ENCODE data around the gene CACNA1I. TPM values are rescaled to one million over a fixed set of nuclear protein-coding genes. Genes with fewer than 3 reads are reported as not detected.
A peak's percentile ranks its signal among the peaks of the same experiment; 100 is the strongest.

Gene CACNA1I
- total and polyA plus RNA-seq, 9 donors = 0.04 to 0.14 (median 0.09) TPM

DNA sequence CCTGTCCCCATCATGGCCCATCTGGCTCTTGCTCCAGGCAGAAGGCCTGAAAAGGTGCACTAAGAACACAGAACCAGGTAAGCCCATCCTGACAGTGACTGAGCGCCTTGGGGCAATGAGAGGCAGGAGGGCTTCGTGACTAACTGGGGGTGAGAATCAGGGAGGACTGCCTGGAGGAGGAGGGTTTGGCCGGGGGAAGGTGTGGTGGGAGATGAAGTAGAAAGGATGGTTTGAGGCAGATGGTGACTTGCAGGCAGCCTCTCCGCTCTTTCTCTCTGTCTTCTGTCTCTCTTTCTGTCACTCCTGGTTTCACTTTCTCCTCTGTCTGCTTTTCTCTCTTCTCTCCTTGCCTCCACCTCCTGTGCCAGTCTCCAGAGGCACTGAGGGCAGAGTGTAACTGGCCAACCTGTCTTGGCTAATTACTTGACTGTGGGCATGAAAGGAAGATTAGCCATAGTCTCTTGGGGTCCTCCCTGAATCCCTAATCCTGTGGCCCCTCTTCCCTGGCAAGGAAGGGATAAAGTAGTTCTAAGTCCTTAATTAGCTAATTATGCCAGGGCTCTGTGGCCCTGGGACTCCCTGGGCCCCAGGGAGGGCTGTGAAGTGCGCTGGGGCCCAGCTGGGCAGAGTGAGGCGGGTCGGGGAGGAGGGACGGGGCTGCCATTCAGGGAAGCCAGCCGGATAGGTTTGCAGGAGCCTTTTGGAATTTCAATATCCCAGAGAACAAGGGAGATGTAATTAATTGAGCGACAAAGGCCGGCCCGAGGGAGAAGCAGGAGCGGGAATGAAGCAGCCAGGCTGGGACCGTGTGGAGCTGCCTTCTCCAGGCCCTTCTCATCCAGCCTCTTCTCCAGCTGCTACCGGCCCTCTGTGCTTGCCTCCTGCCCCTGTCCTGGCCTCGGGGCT, 61.1 kb downstream of the CACNA1I start:
- H3K27ac ChIP-seq (ENCODE audit: low read length) = no peak overlapping the region
- H3K36me3 ChIP-seq (ENCODE audit: control insufficient read depth, insufficient read depth, low read length) = no peaks in the 10 kb centered on the region
- H3K4me1 ChIP-seq (ENCODE audit: control insufficient read depth, insufficient read depth, low read length) = peaks cover 8% of the 10 kb centered on the region
- no peak for DNase-seq
- H3K4me3 ChIP-seq (ENCODE audit: low read length) = no peak overlapping the region
- peaks cover 11% of the 10 kb centered on the region for H3K9me3 ChIP-seq (replicated peaks; ENCODE audit: control insufficient read depth, low read depth, low read length)
- H3K27me3 ChIP-seq (ENCODE audit: control insufficient read depth, insufficient read depth, low read length) = peaks cover 7% of the 10 kb centered on the region
- 44% methylated on average over 14 of the region's 16 CpGs for WGBS (ENCODE audit: insufficient coverage)

DNA sequence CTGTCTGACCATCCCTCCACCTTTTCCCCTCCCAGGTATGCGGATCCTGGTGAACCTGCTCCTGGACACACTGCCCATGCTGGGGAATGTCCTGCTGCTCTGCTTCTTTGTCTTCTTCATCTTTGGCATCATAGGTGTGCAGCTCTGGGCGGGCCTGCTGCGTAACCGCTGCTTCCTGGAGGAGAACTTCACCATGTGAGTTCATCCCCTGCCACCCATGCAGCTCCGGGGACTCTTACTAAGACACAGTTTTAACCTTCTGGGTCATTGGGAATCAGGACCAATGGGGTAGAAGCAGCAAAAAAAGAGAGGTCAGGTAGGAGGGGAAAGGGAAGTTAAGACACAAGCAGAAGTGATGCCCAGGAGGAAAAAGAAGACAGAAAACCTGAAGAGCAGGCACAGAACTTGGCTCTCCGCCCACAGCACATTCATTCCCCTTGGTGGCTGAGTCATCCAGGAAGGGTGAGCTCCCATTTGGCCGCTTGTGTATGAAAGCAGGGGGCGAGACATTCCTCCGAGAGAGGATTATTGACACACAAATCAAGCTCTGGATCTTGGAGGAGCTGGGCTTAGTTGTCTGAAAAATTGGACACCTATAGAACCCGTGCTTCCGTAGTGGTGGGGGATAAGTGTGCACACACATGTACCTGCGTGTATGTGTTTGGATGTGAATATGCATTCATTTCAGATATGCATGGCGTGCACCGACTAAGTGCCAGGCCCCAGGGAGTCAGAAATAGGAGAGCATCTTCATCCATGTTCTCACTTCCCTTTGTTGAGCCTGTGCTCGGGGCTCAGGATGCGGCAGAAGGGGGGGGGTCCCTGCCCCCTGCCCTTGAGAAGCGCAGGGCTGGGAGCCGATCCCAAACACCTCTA, 64.2 kb downstream of the CACNA1I start:
- peaks cover 11% of the 10 kb centered on the region for H3K9me3 ChIP-seq (replicated peaks; ENCODE audit: control insufficient read depth, low read depth, low read length)
- 78% methylated on average over 10 of the region's 18 CpGs for WGBS (ENCODE audit: insufficient coverage)
- H3K4me1 ChIP-seq (ENCODE audit: control insufficient read depth, insufficient read depth, low read length) = no peaks in the 10 kb centered on the region
- no peak for DNase-seq
- no peaks in the 10 kb centered on the region for H3K36me3 ChIP-seq (ENCODE audit: control insufficient read depth, insufficient read depth, low read length)
- peaks cover 6% of the 10 kb centered on the region for H3K27me3 ChIP-seq (ENCODE audit: control insufficient read depth, insufficient read depth, low read length)
- no peak overlapping the region for H3K4me3 ChIP-seq (ENCODE audit: low read length)
- no peak overlapping the region for H3K27ac ChIP-seq (ENCODE audit: low read length)

DNA sequence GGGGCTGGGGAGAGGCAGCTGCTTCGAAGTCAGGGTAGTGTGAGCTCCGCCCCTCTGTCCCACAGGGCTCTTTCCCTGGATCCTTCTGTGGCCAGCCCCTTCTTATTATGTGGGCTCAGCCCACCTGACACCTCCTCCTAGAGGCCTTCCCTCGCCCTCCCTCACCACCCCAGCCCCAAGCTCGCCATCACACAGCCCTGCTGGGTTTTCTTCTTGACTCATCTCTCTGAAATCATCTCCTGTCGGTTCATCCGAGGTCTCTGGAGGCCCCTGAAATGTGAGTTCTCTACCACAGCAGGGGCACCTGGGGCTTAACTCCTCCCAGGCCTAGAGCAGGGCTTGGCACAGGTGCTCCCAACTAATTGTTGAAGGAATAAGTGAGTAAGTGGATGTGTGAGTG, 65.2 kb downstream of the CACNA1I start:
- Histone ChIP-seq H3K9me3 (replicated peaks; ENCODE audit: control insufficient read depth, low read depth, low read length) (peaks cover 11% of the 10 kb centered on the region), H3K27ac (ENCODE audit: low read length) (no peak overlapping the region), H3K4me3 (ENCODE audit: low read length) (no peak overlapping the region), H3K36me3 (ENCODE audit: control insufficient read depth, insufficient read depth, low read length) (no peaks in the 10 kb centered on the region), H3K27me3 (ENCODE audit: control insufficient read depth, insufficient read depth, low read length) (peaks cover 6% of the 10 kb centered on the region), H3K4me1 (ENCODE audit: control insufficient read depth, insufficient read depth, low read length) (no peaks in the 10 kb centered on the region)
- WGBS (ENCODE audit: insufficient coverage) = 29% methylated on average over 3 of the region's 6 CpGs
- no peak for DNase-seq

DNA sequence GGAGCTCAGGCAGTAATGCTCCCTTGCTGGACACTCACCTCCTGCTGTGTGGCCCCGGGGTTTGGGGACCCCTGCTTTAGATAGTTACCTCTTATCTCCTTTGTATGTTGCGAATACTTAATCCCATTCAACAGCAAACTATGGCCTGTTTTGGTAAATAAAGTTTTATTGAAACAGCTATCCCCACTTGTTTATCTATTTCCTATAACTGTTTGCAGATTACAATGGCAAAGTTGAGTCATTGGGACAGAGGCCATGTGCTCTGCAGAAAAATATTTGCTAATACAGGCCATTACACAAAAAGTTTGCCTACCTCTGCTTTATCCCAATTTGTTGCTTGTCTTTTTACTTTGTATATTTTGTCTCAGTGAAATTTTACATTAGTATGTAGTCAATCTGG, 68.4 kb downstream of the CACNA1I start:
- peaks cover 23% of the 10 kb centered on the region for H3K27me3 ChIP-seq (ENCODE audit: control insufficient read depth, insufficient read depth, low read length)
- no peak overlapping the region for H3K4me3 ChIP-seq (ENCODE audit: low read length)
- H3K36me3 ChIP-seq (ENCODE audit: control insufficient read depth, insufficient read depth, low read length) = no peaks in the 10 kb centered on the region
- no peaks in the 10 kb centered on the region for H3K4me1 ChIP-seq (ENCODE audit: control insufficient read depth, insufficient read depth, low read length)
- no CpG with 5 or more reads among the region's 2 CpGs for WGBS (ENCODE audit: insufficient coverage)
- H3K27ac ChIP-seq (ENCODE audit: low read length) = no peak overlapping the region
- H3K9me3 ChIP-seq (replicated peaks; ENCODE audit: control insufficient read depth, low read depth, low read length) = peaks cover 6% of the 10 kb centered on the region
- no peak for DNase-seq

DNA sequence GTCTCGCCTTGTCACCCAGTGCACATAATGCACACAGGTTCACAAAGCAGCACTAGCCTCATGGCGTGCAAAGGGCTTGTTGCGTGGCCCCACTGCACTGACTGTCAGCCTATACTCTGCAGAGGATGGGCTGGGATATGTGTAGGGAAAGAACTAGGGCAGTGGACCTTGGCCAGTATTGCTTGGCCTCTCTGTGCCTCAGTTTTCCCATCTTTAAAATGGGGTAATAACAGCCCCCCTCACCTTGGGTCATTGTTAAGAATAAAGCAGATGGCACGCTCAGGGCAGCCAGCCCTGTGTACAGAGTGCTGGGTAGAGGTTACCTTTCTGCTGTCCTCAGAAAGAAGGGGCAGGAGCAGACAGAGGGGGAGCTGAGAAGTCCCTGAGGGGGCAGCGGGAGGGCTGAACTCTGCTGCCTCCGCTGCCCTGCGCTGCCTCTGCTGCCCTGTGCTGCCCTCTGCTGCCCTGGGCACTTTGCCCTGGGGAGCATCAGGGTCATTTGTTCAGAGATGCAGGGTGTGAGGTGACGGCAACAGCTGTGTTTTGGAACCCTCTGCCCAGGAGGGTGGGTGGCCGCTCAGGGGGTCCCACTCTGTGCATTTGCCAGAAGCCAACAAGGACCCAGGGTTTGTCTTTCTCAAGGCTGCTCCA, 71.2 kb downstream of the CACNA1I start:
- H3K36me3 ChIP-seq (ENCODE audit: control insufficient read depth, insufficient read depth, low read length) = no peaks in the 10 kb centered on the region
- 83% methylated on average over 6 of the region's 9 CpGs for WGBS (ENCODE audit: insufficient coverage)
- H3K27ac ChIP-seq (ENCODE audit: low read length) = no peak overlapping the region
- no peak for DNase-seq
- H3K9me3 ChIP-seq (replicated peaks; ENCODE audit: control insufficient read depth, low read depth, low read length) = no peaks in the 10 kb centered on the region
- no peak overlapping the region for H3K4me3 ChIP-seq (ENCODE audit: low read length)
- H3K4me1 ChIP-seq (ENCODE audit: control insufficient read depth, insufficient read depth, low read length) = peaks cover 4% of the 10 kb centered on the region
- peaks cover 19% of the 10 kb centered on the region for H3K27me3 ChIP-seq (ENCODE audit: control insufficient read depth, insufficient read depth, low read length)

DNA sequence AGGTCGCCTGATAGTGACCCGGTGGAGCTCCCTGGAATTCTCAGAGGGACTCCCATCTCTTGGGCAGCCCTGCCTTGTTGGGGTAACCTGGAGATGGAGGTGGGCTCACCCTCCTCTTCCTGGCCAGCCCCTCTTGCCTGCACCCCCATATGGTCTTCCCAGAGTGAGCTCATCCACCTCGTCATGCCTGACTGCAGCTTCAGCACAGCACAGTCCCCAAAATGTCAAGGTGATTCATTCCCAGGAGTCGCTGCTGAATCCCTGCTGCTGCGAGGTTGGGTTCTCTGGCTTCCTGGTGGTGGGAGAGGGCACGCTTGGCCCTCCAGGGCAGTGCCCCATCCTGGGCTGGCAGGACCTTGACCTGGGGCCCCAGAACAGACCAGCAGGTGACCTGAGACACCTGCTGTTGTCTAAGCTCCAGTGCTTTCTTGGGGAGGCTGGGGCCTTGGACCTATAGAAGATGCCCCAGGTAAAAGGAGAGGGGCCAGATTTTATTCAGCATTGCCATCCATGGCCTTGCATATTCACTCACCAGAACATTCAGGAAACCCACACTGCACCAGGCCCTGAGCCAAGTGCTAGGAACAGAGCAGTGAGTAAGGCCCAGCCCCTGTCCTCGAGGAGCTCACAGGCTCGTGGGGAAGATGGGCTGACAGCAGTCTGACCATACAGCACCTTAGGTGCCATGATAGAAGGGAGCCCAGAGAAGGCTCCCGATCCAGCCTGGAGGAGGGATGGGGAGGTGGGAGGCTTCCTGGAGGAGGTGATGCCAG, 72.9 kb downstream of the CACNA1I start:
- Histone ChIP-seq H3K27me3 (ENCODE audit: control insufficient read depth, insufficient read depth, low read length) (peaks cover 19% of the 10 kb centered on the region), H3K4me3 (ENCODE audit: low read length) (no peak overlapping the region), H3K36me3 (ENCODE audit: control insufficient read depth, insufficient read depth, low read length) (no peaks in the 10 kb centered on the region), H3K27ac (ENCODE audit: low read length) (no peak overlapping the region), H3K9me3 (replicated peaks; ENCODE audit: control insufficient read depth, low read depth, low read length) (no peaks in the 10 kb centered on the region), H3K4me1 (ENCODE audit: control insufficient read depth, insufficient read depth, low read length) (peaks cover 13% of the 10 kb centered on the region)
- DNase-seq = no peak
- WGBS (ENCODE audit: insufficient coverage) = 58% methylated on average over 7 of the region's 9 CpGs

DNA sequence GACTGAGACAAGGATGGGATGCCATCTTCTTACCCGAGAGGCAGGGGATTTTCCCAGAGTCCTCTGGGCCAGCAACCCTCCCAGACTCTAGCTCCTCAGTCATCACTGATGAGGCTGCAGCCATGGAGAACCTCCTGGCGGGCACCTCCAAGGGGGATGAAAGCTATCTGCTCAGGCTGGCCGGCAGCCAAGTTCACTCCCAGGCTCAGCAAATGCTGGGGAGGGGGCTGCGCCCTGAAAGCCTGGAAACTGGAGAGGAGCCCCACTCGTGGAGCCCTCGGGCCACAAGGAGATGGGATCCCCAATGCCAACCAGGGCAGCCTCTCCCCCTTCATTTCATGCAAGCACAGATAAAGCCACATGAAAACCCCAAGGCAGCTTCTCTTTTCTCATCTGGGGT, 75.0 kb downstream of the CACNA1I start:
- DNase-seq = no peak
- WGBS (ENCODE audit: insufficient coverage) = 65% methylated on average over 2 of the region's 6 CpGs
- no peaks in the 10 kb centered on the region for H3K9me3 ChIP-seq (replicated peaks; ENCODE audit: control insufficient read depth, low read depth, low read length)
- no peaks in the 10 kb centered on the region for H3K36me3 ChIP-seq (ENCODE audit: control insufficient read depth, insufficient read depth, low read length)
- peaks cover 19% of the 10 kb centered on the region for H3K27me3 ChIP-seq (ENCODE audit: control insufficient read depth, insufficient read depth, low read length)
- no peak overlapping the region for H3K4me3 ChIP-seq (ENCODE audit: low read length)
- H3K27ac ChIP-seq (ENCODE audit: low read length) = no peak overlapping the region
- H3K4me1 ChIP-seq (ENCODE audit: control insufficient read depth, insufficient read depth, low read length) = peaks cover 14% of the 10 kb centered on the region

DNA sequence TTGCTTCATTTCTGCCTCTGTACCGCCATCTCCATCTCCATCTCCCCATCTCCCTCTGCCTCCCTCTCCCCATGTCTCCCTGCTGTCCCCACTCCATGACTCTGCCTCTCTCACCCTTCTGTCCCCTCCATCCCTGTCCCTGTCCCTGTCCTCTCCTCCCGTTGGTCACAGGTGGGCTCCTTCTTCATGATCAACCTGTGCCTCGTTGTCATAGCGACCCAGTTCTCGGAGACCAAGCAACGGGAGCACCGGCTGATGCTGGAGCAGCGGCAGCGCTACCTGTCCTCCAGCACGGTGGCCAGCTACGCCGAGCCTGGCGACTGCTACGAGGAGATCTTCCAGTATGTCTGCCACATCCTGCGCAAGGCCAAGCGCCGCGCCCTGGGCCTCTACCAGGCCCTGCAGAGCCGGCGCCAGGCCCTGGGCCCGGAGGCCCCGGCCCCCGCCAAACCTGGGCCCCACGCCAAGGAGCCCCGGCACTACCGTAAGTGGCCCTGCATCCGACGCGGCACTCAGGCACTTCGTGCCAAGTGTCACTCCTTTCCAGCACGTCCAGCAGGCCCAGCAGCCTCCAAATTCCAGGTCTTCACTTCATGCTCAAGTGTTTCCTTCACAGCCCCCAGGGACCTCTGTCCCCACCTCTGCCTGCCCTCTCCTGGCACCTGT, 76.0 kb downstream of the CACNA1I start:
- WGBS (ENCODE audit: insufficient coverage) = 81% methylated on average over 31 of the region's 31 CpGs
- peak; percentile 15 for DNase-seq
- peaks cover 14% of the 10 kb centered on the region for H3K4me1 ChIP-seq (ENCODE audit: control insufficient read depth, insufficient read depth, low read length)
- H3K4me3 ChIP-seq (ENCODE audit: low read length) = no peak overlapping the region
- no peak overlapping the region for H3K27ac ChIP-seq (ENCODE audit: low read length)
- H3K36me3 ChIP-seq (ENCODE audit: control insufficient read depth, insufficient read depth, low read length) = no peaks in the 10 kb centered on the region
- peaks cover 17% of the 10 kb centered on the region for H3K27me3 ChIP-seq (ENCODE audit: control insufficient read depth, insufficient read depth, low read length)
- no peaks in the 10 kb centered on the region for H3K9me3 ChIP-seq (replicated peaks; ENCODE audit: control insufficient read depth, low read depth, low read length)
